Keratinocyte (primary cell): ENCODE results near the gene LYPD6B. TPM values are rescaled to one million over a fixed set of nuclear protein-coding genes. Genes with fewer than 3 reads are reported as not detected.

Source experiments
- DNase-seq: peaks from one replicate; pipeline ENCODE4 v3.0.0-alpha.2; 2011; ENCODE audit warnings: low read depth, missing footprints, low spot score
- FAIRE-seq: peaks from 2 replicates; lab custom pipeline; 2011; peaks lifted over from hg19 to GRCh38; lab: Jason Lieb, UNC
- H2AFZ ChIP-seq: 2 replicates; pipeline ENCODE4 v1.6.0; 2012; ENCODE audit warnings: low read length, control low read depth, inconsistent platforms; ENCODE audit not compliant: control insufficient read depth
- H3K27ac ChIP-seq: 2 replicates; pipeline ENCODE4 v1.5.1; 2011; ENCODE audit warnings: low read length; ENCODE audit not compliant: control insufficient read depth, insufficient read depth
- H3K27me3 ChIP-seq: 3 replicates; pipeline ENCODE4 v1.6.0; 2011; ENCODE audit warnings: low read length; ENCODE audit not compliant: control insufficient read depth, insufficient read depth; ENCODE audit errors: extremely low read depth
- H3K36me3 ChIP-seq, 2 experiments: 2 replicates in 1 of 2; 3 replicates in 1 of 2; pipeline ENCODE4 v1.5.1; 2011; ENCODE audit warnings: low read length in 2 of 2, mild to moderate bottlenecking in 1 of 2; ENCODE audit not compliant: control insufficient read depth in 2 of 2, insufficient read depth in 2 of 2; ENCODE audit errors: extremely low read depth in 1 of 2
- H3K4me1 ChIP-seq: 3 replicates; pipeline ENCODE4 v1.5.1; 2011; ENCODE audit warnings: low read length; ENCODE audit not compliant: control insufficient read depth, insufficient read depth; ENCODE audit errors: extremely low read depth
- H3K4me2 ChIP-seq: 3 replicates; pipeline ENCODE4 v1.6.0; 2011; ENCODE audit warnings: low read depth, low read length; ENCODE audit not compliant: control insufficient read depth, insufficient read depth; ENCODE audit errors: extremely low read depth
- H3K4me3 ChIP-seq, 3 experiments: fragments of 200-600 bp in 1 of 3; sonication (generic) in 1 of 3; 2 replicates in 2 of 3; 3 replicates in 1 of 3; pipeline ENCODE4 v1.5.1; 2011 to 2016; ENCODE audit warnings: low read length in 3 of 3, mild to moderate bottlenecking in 3 of 3, control low read depth in 2 of 3, inconsistent platforms in 1 of 3, low read depth in 1 of 3, mixed read lengths in 1 of 3, mixed run types in 1 of 3, moderate library complexity in 1 of 3; ENCODE audit not compliant: control insufficient read depth in 2 of 3, insufficient read depth in 2 of 3; ENCODE audit errors: extremely low read depth in 1 of 3
- H3K79me2 ChIP-seq: 2 replicates; pipeline ENCODE4 v1.6.0; 2012; ENCODE audit warnings: low read length; ENCODE audit not compliant: control insufficient read depth, insufficient read depth
- H3K9ac ChIP-seq: 3 replicates; pipeline ENCODE4 v1.6.0; 2011; ENCODE audit warnings: low read length; ENCODE audit not compliant: control insufficient read depth, insufficient read depth; ENCODE audit errors: extremely low read depth
- H3K9me1 ChIP-seq: 3 replicates; pipeline ENCODE4 v1.6.0; 2011; ENCODE audit warnings: low read length; ENCODE audit not compliant: control insufficient read depth, insufficient read depth; ENCODE audit errors: extremely low read depth
- H3K9me3 ChIP-seq: 2 replicates; pipeline ENCODE4 v1.5.1; 2012; ENCODE audit warnings: low read depth, low read length; ENCODE audit not compliant: control insufficient read depth
- H4K20me1 ChIP-seq: 3 replicates; pipeline ENCODE4 v1.6.0; 2011; ENCODE audit warnings: low read length; ENCODE audit not compliant: control insufficient read depth, insufficient read depth; ENCODE audit errors: extremely low read depth
- EZH2 ChIP-seq: IDR thresholded peaks from one replicate; pipeline ENCODE4 v1.6.1; 2012; ENCODE audit warnings: inconsistent platforms, mild to moderate bottlenecking, low read length, moderate library complexity
- dilution Hi-C: fragments of 300-500 bp; cut with MboI; formaldehyde crosslinking; loops from one replicate; pipeline ENCODE4 v1.7.0; 2020; ENCODE audit warnings: low sequenced_read_pairs; ENCODE audit not compliant: extremely low pct_ligation_motif_present
- polyA plus RNA-seq, 5 experiments: library from polyadenylated mRNA; depleted of rRNA in 3 of 5; stranded (reverse) in 3 of 5; stranded (forward) in 1 of 5; unstranded in 1 of 5; fragments of >200 nt; gene quantifications; 1 replicate in 1 of 5; 2 replicates in 3 of 5; 3 replicates in 1 of 5; pipeline versions ENCODE4 v1.2.1 to v1.2.3, GENCODE V29; 2011 to 2012; ENCODE audit warnings: missing spikeins in 2 of 5, low read depth in 1 of 5, low replicate concordance in 1 of 5
- TF ChIP-seq, protein P1 (sequence below), 3 experiments: IDR thresholded peaks in 1 of 3; conservative IDR thresholded peaks in 1 of 3; optimal IDR thresholded peaks in 1 of 3; 2 replicates in 2 of 3; 3 replicates in 1 of 3; pipeline versions ENCODE3 to v1.5.1; 2011; ENCODE audit warnings: low read length in 3 of 3, mild to moderate bottlenecking in 3 of 3, moderate library complexity in 2 of 3, control low read depth in 1 of 3, inconsistent platforms in 1 of 3; ENCODE audit not compliant: insufficient read depth in 2 of 3; ENCODE audit errors: extremely low read depth in 1 of 3

The LYPD6B gene
- polyA plus RNA-seq, 1 donor (not counting 4 experiments of a cell fraction or from before 2014, with no cell fraction given) = 24.7 TPM

DNA sequence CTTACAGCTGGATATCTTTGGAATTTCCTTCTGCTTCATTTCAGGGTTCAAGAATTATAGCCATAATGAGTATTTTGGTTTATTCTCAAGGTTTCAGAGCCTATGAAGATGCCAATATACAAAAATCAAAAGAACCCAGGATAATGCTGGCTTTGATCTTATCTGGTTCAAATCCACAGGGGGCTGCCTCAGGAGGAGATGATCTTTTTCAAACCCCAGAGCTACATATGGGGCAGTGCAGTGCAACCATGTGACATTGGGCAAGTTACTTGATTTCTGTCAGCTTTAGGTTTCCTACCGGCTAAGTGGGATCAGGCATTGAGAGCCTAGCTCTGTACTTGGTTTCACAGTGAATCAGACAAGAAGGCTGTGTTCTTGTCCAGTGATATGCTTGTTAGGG is 23.0 kb upstream of the LYPD6B start:
- Histone ChIP-seq H3K9me1 (no peaks in the 10 kb centered on the region), H3K4me1 (no peaks in the 10 kb centered on the region), H3K4me3 (no peak overlapping the region), H4K20me1 (no peaks in the 10 kb centered on the region), H3K9me3 (no peaks in the 10 kb centered on the region), H3K36me3 (no peaks in the 10 kb centered on the region), H3K79me2 (no peaks in the 10 kb centered on the region), H2AFZ (no peak overlapping the region), H3K9ac (no peak overlapping the region), H3K27me3 (peaks cover 4% of the 10 kb centered on the region), H3K4me2 (no peak overlapping the region), H3K27ac (no peak overlapping the region)
- FAIRE-seq (no peak), DNase-seq (no peak)
- dilution Hi-C loops = no loop called here
- TF ChIP-seq, protein P1, sequence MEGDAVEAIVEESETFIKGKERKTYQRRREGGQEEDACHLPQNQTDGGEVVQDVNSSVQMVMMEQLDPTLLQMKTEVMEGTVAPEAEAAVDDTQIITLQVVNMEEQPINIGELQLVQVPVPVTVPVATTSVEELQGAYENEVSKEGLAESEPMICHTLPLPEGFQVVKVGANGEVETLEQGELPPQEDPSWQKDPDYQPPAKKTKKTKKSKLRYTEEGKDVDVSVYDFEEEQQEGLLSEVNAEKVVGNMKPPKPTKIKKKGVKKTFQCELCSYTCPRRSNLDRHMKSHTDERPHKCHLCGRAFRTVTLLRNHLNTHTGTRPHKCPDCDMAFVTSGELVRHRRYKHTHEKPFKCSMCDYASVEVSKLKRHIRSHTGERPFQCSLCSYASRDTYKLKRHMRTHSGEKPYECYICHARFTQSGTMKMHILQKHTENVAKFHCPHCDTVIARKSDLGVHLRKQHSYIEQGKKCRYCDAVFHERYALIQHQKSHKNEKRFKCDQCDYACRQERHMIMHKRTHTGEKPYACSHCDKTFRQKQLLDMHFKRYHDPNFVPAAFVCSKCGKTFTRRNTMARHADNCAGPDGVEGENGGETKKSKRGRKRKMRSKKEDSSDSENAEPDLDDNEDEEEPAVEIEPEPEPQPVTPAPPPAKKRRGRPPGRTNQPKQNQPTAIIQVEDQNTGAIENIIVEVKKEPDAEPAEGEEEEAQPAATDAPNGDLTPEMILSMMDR (optimal IDR thresholded peaks at IDR 0.05 in 1 of 3, IDR thresholded peaks at IDR 0.05 in 1 of 3, conservative IDR thresholded peaks at IDR 0.05 in 1 of 3; ENCODE audit: extremely low read depth in 1 of 3, insufficient read depth in 2 of 3, low read length in 3 of 3) = no peak
- TF ChIP-seq EZH2 = no peak

GRCh38 chr2:149015926-149016563 is 22.5 kb upstream of the LYPD6B start:
- no peak overlapping the region for H2AFZ ChIP-seq
- H3K27me3 ChIP-seq = peaks cover 4% of the 10 kb centered on the region
- dilution Hi-C loops = no loop called here
- no peak for TF ChIP-seq EZH2
- TF ChIP-seq, protein P1 (optimal IDR thresholded peaks at IDR 0.05 in 1 of 3, IDR thresholded peaks at IDR 0.05 in 1 of 3, conservative IDR thresholded peaks at IDR 0.05 in 1 of 3; ENCODE audit: extremely low read depth in 1 of 3, insufficient read depth in 2 of 3, low read length in 3 of 3) = no peak
- H3K27ac ChIP-seq = no peak overlapping the region
- no peaks in the 10 kb centered on the region for H3K79me2 ChIP-seq
- no peaks in the 10 kb centered on the region for H3K9me3 ChIP-seq
- no peak overlapping the region for H3K9ac ChIP-seq
- no peaks in the 10 kb centered on the region for H3K4me1 ChIP-seq
- no peaks in the 10 kb centered on the region for H3K36me3 ChIP-seq
- FAIRE-seq (no peak), DNase-seq (no peak)
- H3K4me2 ChIP-seq = no peak overlapping the region
- no peaks in the 10 kb centered on the region for H3K9me1 ChIP-seq
- H4K20me1 ChIP-seq = no peaks in the 10 kb centered on the region
- no peak overlapping the region for H3K4me3 ChIP-seq
